MG63 (cell line): ENCODE results near the gene LRBA. TPM values are rescaled to one million over a fixed set of nuclear protein-coding genes. Genes with fewer than 3 reads are reported as not detected.
A peak's percentile ranks its signal among the peaks of the same experiment; 100 is the strongest.
"Not testable (repeated sequence)": the region's sequence is repeated elsewhere in the genome, so short reads cannot be mapped to it uniquely, and the experiment has no call there.

Experiments used
- DNase-seq: peaks from one replicate; pipeline ENCODE4 v3.0.0-alpha.2; 2020
- H3K27me3 ChIP-seq: fragments of 250-450 bp; sonication (Bioruptor Pico); 2 replicates; pipeline ENCODE4 v1.5.1; 2020; ENCODE audit warnings: mild to moderate bottlenecking, moderate library complexity
- H3K36me3 ChIP-seq: fragments of 250-450 bp; sonication (Bioruptor Pico); 2 replicates; pipeline ENCODE4 v1.5.1; 2020; ENCODE audit warnings: mild to moderate bottlenecking, moderate library complexity
- H3K4me3 ChIP-seq: fragments of 250-450 bp; sonication (Bioruptor Pico); 2 replicates; pipeline ENCODE4 v1.5.1; 2020; ENCODE audit warnings: mild to moderate bottlenecking, moderate library complexity
- H3K9me3 ChIP-seq: fragments of 250-450 bp; sonication (Bioruptor Pico); 2 replicates; pipeline ENCODE4 v1.5.1; 2020; ENCODE audit warnings: mild to moderate bottlenecking, moderate library complexity
- total RNA-seq: library from RNA; depleted of rRNA; stranded (reverse); fragments of >200 nt; shearing (Covaris generic); gene quantifications from 2 replicates; pipeline ENCODE4 v1.2.3, GENCODE V29; 2014; ENCODE audit warnings: low replicate concordance

LRBA gene
- total RNA-seq, 1 experiment from 2014 or later: 4.7 TPM

- Histone ChIP-seq H3K4me3 (no peak overlapping the region), H3K9me3 (no peaks in the 10 kb centered on the region)
- DNase-seq: no peak
These were observed 591.6 kb downstream of the LRBA start for GRCh38 chr4:150423503-150423902.

DNA sequence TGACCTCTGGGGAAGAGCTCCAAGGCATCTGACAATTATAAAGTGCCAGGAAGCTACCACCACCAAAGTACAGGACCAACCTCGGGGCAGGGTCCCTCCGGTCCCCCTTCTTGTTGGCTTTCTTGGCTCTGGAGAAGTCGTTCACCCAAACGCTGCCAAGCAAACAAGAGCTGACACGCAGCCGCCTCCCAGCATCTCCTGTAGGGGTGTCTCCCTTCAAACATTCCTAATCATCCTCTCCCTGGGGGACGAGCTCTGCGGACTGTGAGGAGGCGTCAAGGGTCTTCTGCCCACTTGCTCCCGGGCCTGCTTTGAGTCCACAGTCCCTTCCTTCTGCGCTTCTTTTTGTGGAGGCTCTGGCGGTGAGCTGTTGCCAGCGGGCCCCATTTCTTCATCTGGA is 592.0 kb downstream of the LRBA start:
- DNase-seq: no peak
- H3K9me3 ChIP-seq: no peaks in the 10 kb centered on the region
- H3K4me3 ChIP-seq: no peak overlapping the region
- H3K27me3 ChIP-seq: no peaks in the 10 kb centered on the region
- H3K36me3 ChIP-seq: no peaks in the 10 kb centered on the region

More at GRCh38 chr4:150423503-150423902, 591.6 kb downstream of the LRBA start:
- Histone ChIP-seq H3K36me3 (no peaks in the 10 kb centered on the region), H3K27me3 (no peaks in the 10 kb centered on the region)

GRCh38 chr4:150421612-150422011 is 593.5 kb downstream of the LRBA start:
- Histone ChIP-seq H3K9me3 (no peaks in the 10 kb centered on the region), H3K27me3 (no peaks in the 10 kb centered on the region), H3K4me3 (no peak overlapping the region), H3K36me3 (no peaks in the 10 kb centered on the region)
- DNase-seq: no peak

GRCh38 chr4:150419939-150420338 is 595.1 kb downstream of the LRBA start:
- Histone ChIP-seq H3K36me3 (no peaks in the 10 kb centered on the region), H3K9me3 (no peaks in the 10 kb centered on the region), H3K4me3 (no peak overlapping the region), H3K27me3 (no peaks in the 10 kb centered on the region)
- no peak for DNase-seq

- DNase-seq: no peak
- Histone ChIP-seq H3K27me3 (no peaks in the 10 kb centered on the region), H3K4me3 (no peak overlapping the region), H3K9me3 (no peaks in the 10 kb centered on the region), H3K36me3 (no peaks in the 10 kb centered on the region)
These were observed 596.2 kb downstream of the LRBA start for GRCh38 chr4:150418757-150419410.

- no peak for DNase-seq
- Histone ChIP-seq H3K27me3 (no peaks in the 10 kb centered on the region), H3K36me3 (no peaks in the 10 kb centered on the region), H3K9me3 (no peaks in the 10 kb centered on the region), H3K4me3 (no peak overlapping the region)
These were observed 599.9 kb downstream of the LRBA start for GRCh38 chr4:150415213-150415612.

DNA sequence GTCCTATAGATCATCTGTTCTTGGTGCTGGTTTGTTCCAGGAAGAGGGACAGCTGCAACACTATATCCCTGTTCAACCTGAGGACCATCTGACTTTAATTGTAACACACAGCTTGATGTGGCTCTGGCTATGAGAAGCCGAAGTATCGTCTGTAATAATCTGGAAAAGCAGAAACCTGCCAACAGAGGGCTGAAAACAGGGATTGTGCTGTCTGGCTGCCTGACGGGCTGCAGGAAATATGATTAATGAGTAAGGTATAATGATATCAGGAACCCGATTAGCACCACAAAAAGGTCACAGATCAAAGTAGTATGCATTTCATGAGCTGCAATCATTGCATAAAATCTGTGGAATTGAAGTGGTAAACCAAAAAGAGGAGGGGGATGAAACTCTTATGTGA is 603.6 kb downstream of the LRBA start:
- H3K9me3 ChIP-seq: no peaks in the 10 kb centered on the region
- H3K27me3 ChIP-seq: no peaks in the 10 kb centered on the region
- no peak for DNase-seq
- no peaks in the 10 kb centered on the region for H3K36me3 ChIP-seq
- H3K4me3 ChIP-seq: no peak overlapping the region

GRCh38 chr4:150402871-150403272 is 612.2 kb downstream of the LRBA start:
- Histone ChIP-seq H3K36me3 (no peaks in the 10 kb centered on the region), H3K4me3 (no peak overlapping the region), H3K27me3 (no peaks in the 10 kb centered on the region), H3K9me3 (no peaks in the 10 kb centered on the region)
- DNase-seq: no peak

GRCh38 chr4:150401083-150401687 is 613.9 kb downstream of the LRBA start:
- Histone ChIP-seq H3K36me3 (no peaks in the 10 kb centered on the region), H3K27me3 (no peaks in the 10 kb centered on the region), H3K9me3 (no peaks in the 10 kb centered on the region), H3K4me3 (no peak overlapping the region)
- no peak for DNase-seq

GRCh38 chr4:150395872-150396271 is 619.2 kb downstream of the LRBA start:
- Histone ChIP-seq H3K27me3 (no peaks in the 10 kb centered on the region), H3K4me3 (no peak overlapping the region), H3K9me3 (0 out of 2 replicates have a peak, but pooled peaks cover 5% of the 10 kb centered on the region), H3K36me3 (no peaks in the 10 kb centered on the region)
- DNase-seq: no peak

- Histone ChIP-seq H3K4me3 (no peak overlapping the region), H3K9me3 (0 out of 2 replicates have a peak, but pooled peaks cover 5% of the 10 kb centered on the region), H3K36me3 (no peaks in the 10 kb centered on the region), H3K27me3 (no peaks in the 10 kb centered on the region)
- no peak for DNase-seq
These were observed 621.0 kb downstream of the LRBA start for GRCh38 chr4:150394046-150394445.

DNA sequence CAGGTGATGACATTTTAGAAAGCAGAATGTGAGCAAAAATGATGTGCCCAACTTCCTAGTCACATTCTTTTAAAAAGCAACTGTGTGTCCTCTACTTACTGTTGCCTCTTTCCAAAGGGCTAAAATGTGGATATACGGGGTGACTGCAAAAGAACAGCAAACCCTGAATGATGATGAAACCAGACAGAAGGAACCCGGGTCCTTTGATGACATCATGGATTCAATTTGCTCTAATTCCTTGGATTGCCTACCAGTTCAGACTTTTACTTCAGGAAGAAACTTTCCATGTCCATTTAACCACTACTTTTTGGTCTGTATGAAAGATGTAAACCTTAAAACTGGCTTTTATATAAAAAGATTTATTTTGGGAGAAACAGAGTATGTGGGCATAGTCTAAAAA is 624.0 kb downstream of the LRBA start:
- no peaks in the 10 kb centered on the region for H3K36me3 ChIP-seq
- H3K9me3 ChIP-seq: 0 out of 2 replicates have a peak, but pooled peaks cover 5% of the 10 kb centered on the region
- DNase-seq: no peak
- H3K27me3 ChIP-seq: no peaks in the 10 kb centered on the region
- no peak overlapping the region for H3K4me3 ChIP-seq

GRCh38 chr4:150390531-150390910 is 624.6 kb downstream of the LRBA start:
- no peaks in the 10 kb centered on the region for H3K27me3 ChIP-seq
- DNase-seq: no peak

DNA sequence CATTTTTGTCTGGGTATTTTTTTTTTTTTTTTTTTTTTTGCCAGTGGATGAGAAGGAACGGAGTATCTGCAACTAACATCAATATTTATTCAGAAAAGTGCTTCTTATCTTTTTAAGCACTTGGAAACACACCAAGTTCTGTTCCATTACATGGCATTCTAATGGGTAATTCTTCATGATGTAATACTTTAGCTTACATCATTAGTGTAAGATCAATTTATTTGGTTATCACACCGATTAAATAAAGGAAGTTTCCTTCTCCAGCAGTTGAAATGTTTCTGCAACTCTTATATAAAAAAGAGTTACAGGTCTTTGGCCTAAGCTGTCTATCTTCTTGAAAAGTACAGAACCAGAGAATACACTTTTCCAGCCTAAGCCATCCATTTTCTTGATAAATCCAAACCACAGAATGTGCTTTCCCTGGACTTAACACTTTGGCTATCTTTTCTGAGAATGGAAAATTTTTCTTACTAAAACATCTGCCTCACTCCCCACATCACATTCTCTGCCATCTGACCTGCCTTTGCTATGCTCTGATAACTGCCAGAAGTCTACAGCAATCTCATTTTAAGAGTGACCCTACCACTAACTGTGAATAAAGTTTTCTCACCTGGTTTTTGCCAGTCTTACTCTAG is 625.1 kb downstream of the LRBA start:
- DNase-seq: no peak
- 0 out of 2 replicates have a peak, but pooled peaks cover 5% of the 10 kb centered on the region for H3K9me3 ChIP-seq
- H3K36me3 ChIP-seq: no peaks in the 10 kb centered on the region
- H3K4me3 ChIP-seq: no peak overlapping the region
- no peaks in the 10 kb centered on the region for H3K27me3 ChIP-seq

More at GRCh38 chr4:150390531-150390910, 624.6 kb downstream of the LRBA start:
- H3K9me3 ChIP-seq: 0 out of 2 replicates have a peak, but pooled peaks cover 5% of the 10 kb centered on the region
- no peaks in the 10 kb centered on the region for H3K36me3 ChIP-seq
- H3K4me3 ChIP-seq: no peak overlapping the region

DNA sequence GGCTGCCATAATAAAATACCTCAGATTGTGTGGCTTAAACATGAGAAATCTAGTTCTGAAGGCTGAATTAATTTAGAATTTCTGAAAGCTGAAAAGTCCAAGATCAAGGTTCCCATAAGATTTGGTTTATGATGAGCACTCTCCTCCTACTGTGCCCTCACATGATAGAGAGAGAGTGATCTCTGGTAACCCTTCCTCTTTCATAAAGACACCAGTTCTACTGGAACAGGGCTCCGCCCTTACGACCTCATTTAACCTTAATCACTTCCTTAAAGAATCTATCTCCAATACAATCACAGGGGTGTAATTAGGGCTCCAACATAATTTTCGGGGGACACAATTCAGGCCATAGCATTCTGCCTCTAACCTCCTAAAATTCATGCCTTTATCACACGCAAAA is 627.1 kb downstream of the LRBA start:
- 0 out of 2 replicates have a peak, but pooled peaks cover 4% of the 10 kb centered on the region for H3K9me3 ChIP-seq
- no peaks in the 10 kb centered on the region for H3K36me3 ChIP-seq
- H3K27me3 ChIP-seq: no peaks in the 10 kb centered on the region
- no peak overlapping the region for H3K4me3 ChIP-seq
- DNase-seq: no peak

GRCh38 chr4:150386415-150386814 is 628.7 kb downstream of the LRBA start:
- not testable (repeated sequence) for DNase-seq, H3K9me3 ChIP-seq, H3K27me3 ChIP-seq, H3K36me3 ChIP-seq, H3K4me3 ChIP-seq

GRCh38 chr4:150385606-150386005 is 629.5 kb downstream of the LRBA start:
- no peak overlapping the region for H3K4me3 ChIP-seq
- no peaks in the 10 kb centered on the region for H3K27me3 ChIP-seq
- no peaks in the 10 kb centered on the region for H3K36me3 ChIP-seq
- peak; percentile 79 for DNase-seq
- H3K9me3 ChIP-seq: no peaks in the 10 kb centered on the region

- H3K9me3 ChIP-seq: no peaks in the 10 kb centered on the region
- no peaks in the 10 kb centered on the region for H3K27me3 ChIP-seq
- H3K4me3 ChIP-seq: no peak overlapping the region
- no peak for DNase-seq
- H3K36me3 ChIP-seq: no peaks in the 10 kb centered on the region
These were observed 630.8 kb downstream of the LRBA start for GRCh38 chr4:150384249-150384648.
